KMS-11 (cell line): ENCODE results near the gene RAMACL.

Source experiments
- H2AFZ ChIP-seq: fragments of 200-600 bp; sonication (generic); 2 replicates; pipeline ENCODE4 v1.6.1; 2016; ENCODE audit warnings: antibody characterized with exemption, mixed run types, low read depth
- H3K27ac ChIP-seq: fragments of 200-600 bp; sonication (generic); 2 replicates; pipeline ENCODE4 v1.6.1; 2016; ENCODE audit warnings: mild to moderate bottlenecking, mixed run types
- H3K27me3 ChIP-seq: fragments of 200-600 bp; sonication (generic); 2 replicates; pipeline ENCODE4 v1.6.1; 2017; ENCODE audit warnings: mild to moderate bottlenecking, low read depth, mixed run types, moderate library complexity; ENCODE audit not compliant: insufficient read depth
- H3K36me3 ChIP-seq: fragments of 200-600 bp; sonication (generic); 2 replicates; pipeline ENCODE4 v1.6.1; 2017; ENCODE audit warnings: mild to moderate bottlenecking, mixed run types; ENCODE audit not compliant: insufficient read depth
- H3K4me1 ChIP-seq: fragments of 200-600 bp; sonication (generic); 2 replicates; pipeline ENCODE4 v1.6.1; 2016; ENCODE audit warnings: mild to moderate bottlenecking, low read depth, mixed run types; ENCODE audit not compliant: poor library complexity, severe bottlenecking
- H3K4me2 ChIP-seq: fragments of 200-600 bp; sonication (generic); 2 replicates; pipeline ENCODE4 v1.7.0; 2016; ENCODE audit warnings: mild to moderate bottlenecking, mixed run types
- H3K4me3 ChIP-seq: fragments of 200-600 bp; sonication (generic); IDR thresholded peaks from 2 replicates; pipeline ENCODE4 v1.6.1; 2017; ENCODE audit warnings: low read depth, low read length, mixed read lengths; ENCODE audit not compliant: insufficient read depth
- H3K79me2 ChIP-seq: fragments of 200-600 bp; sonication (generic); 2 replicates; pipeline ENCODE4 v1.6.1; 2016; ENCODE audit warnings: low read depth, mixed run types; ENCODE audit not compliant: insufficient read depth
- H3K9ac ChIP-seq: fragments of 200-600 bp; sonication (generic); 2 replicates; pipeline ENCODE4 v1.6.1; 2016; ENCODE audit warnings: mild to moderate bottlenecking, mixed run types
- H4K20me1 ChIP-seq: fragments of 200-600 bp; sonication (generic); 2 replicates; pipeline ENCODE4 v1.6.1; 2016; ENCODE audit warnings: mild to moderate bottlenecking, mixed run types; ENCODE audit not compliant: insufficient read depth
- TF ChIP-seq, protein P1 (sequence below): fragments of 200-600 bp; sonication (generic); conservative IDR thresholded peaks from 2 replicates; pipeline ENCODE4 v1.6.1; 2017; ENCODE audit warnings: low read depth, mild to moderate bottlenecking, antibody characterized with exemption, low read length, moderate library complexity, mixed read lengths

Gene RAMACL

DNA sequence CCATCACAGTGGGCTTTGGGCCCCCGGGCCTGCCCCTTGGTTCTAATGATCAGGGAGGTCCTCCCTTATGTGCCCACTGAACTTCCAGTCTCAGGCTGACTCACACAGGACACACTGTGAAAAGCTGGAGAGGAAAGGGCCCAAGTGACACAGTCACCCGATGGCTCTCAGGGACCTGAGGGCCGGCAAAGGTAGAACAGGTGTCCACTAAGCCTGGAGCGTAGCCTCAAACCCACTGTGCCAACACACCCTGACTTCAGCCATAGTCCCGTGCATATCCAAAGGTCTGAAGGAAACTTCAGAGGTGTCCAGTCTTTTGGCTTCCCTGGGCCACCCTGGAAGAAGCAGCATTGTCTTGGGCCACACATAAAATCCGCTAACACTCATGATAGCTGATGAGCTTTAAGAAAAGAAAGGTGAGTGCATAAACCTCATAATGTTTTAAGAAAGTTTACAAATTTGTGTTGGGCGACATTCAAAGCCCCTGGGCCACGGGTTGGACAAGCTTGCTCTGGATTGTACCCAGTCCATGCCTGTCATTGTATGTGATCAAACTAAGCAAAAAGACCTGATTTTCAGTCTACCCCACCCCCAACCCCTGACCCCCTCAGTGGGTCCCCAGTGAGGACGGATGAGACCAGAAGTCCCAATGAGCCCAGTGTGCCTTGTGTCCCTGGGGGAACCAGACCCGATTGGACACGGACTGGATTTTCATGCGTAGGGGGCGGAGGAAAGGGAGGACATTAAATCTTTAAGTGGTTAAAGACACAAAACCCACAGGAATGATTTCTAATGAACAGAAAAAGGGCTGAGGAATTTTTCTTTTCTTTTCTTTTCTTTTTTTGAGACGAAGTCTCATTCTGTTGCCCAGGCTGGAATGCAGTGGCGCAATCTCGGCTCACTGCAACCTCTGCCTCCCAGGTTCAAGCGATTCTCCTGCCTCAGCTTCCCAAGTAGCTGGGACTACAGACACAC lies 6.1 kb downstream of the RAMACL start:
- Histone ChIP-seq H3K4me2 (no peak overlapping the region), H3K9ac (no peak overlapping the region), H4K20me1 (no peaks in the 10 kb centered on the region), H3K27me3 (no peaks in the 10 kb centered on the region), H3K36me3 (no peaks in the 10 kb centered on the region), H3K4me1 (no peaks in the 10 kb centered on the region), H3K79me2 (no peaks in the 10 kb centered on the region), H3K4me3 (no peak overlapping the region), H3K27ac (no peak overlapping the region), H2AFZ (no peak overlapping the region)
- TF ChIP-seq, protein P1, sequence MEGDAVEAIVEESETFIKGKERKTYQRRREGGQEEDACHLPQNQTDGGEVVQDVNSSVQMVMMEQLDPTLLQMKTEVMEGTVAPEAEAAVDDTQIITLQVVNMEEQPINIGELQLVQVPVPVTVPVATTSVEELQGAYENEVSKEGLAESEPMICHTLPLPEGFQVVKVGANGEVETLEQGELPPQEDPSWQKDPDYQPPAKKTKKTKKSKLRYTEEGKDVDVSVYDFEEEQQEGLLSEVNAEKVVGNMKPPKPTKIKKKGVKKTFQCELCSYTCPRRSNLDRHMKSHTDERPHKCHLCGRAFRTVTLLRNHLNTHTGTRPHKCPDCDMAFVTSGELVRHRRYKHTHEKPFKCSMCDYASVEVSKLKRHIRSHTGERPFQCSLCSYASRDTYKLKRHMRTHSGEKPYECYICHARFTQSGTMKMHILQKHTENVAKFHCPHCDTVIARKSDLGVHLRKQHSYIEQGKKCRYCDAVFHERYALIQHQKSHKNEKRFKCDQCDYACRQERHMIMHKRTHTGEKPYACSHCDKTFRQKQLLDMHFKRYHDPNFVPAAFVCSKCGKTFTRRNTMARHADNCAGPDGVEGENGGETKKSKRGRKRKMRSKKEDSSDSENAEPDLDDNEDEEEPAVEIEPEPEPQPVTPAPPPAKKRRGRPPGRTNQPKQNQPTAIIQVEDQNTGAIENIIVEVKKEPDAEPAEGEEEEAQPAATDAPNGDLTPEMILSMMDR, result no peak

DNA sequence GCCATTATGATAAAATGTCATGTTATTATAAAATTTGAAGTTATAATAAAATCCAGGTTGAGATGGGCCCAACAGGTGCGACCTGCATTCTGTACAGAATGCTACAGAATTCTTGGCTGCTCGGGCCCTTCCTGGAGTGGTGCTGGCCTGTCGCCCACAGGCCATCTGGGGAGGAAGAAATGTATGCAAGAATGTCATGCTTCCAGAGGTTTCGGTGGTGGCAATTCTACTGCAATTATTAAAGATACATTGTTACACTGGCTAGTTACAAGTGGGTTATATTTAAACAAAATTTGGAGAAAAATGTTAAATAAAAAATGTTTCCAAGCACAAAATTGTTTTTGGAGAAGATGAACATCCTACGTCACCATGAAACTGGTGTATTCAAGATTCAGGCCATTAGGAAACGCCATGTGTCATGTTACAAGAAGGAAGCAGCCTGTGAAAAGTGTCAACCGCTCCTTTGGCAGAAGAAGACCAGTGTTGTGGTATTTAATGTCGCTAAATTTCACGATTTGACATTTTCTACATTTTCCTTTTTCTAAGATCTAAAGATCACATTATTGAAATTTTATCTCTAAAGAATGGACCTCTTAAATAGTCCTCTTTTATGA lies 7.1 kb downstream of the RAMACL start:
- Histone ChIP-seq H3K4me2 (no peak overlapping the region), H3K79me2 (no peaks in the 10 kb centered on the region), H2AFZ (no peak overlapping the region), H3K27me3 (no peaks in the 10 kb centered on the region), H3K4me1 (no peaks in the 10 kb centered on the region), H3K9ac (no peak overlapping the region), H3K36me3 (no peaks in the 10 kb centered on the region), H4K20me1 (no peaks in the 10 kb centered on the region), H3K4me3 (no peak overlapping the region), H3K27ac (no peak overlapping the region)
- TF ChIP-seq, protein P1, result no peak

DNA sequence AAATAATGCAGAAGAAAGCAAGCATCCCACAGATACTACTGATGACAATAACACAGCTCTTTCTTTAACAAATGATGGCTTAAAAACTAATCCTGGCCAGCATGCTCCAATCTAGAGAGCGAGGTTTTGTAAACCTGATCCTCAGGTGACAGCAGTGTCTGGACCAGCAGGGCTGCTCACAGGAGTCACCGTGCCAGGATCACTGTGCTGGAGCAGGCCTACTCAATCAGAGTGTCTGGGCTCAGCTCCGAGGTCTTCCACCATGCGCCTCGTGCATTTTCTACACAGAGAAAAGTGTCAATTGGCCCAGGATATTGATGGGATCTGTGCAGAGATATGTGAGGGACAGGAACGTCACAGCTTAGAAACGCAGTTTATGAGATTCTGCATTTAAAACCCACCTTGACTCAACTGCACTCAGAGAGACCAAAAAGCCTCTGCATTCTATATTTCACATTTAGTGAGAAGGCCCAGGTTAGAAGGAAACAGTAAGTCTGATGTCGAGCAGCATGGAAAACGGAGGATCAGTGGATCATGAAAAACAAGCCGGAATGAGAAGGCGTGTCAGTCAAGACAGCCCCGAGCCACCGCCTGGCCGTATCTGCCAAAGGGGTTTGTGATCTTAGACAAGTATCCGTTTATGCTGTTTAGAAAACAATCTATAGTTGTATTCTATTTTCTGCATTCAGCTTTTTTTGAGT lies 7.8 kb downstream of the RAMACL start:
- H3K79me2 ChIP-seq, result no peaks in the 10 kb centered on the region
- TF ChIP-seq, protein P1, result no peak

DNA sequence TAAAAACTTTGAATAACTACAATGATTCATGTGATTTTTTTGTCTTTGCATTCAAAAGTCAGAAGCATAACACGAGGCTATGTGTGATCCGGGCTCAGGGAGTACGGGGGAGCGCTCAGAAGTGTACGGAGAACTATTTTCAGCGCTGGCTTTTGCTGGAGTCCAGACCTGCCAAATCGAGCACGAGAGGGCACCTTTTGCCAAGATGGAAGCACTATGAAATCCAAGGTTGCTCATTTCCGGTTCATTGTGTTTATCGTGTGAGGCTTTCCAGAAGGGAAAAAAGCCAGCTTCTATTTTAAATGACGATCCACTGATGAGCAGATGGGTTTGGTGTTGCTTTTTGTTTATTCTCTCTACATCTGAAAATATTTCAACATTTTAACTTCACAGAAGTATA lies 11.3 kb downstream of the RAMACL start:
- H4K20me1 ChIP-seq, result no peaks in the 10 kb centered on the region
- no peaks in the 10 kb centered on the region for H3K27me3 ChIP-seq
- no peak overlapping the region for H3K9ac ChIP-seq
- H2AFZ ChIP-seq, result no peak overlapping the region
- H3K79me2 ChIP-seq, result no peaks in the 10 kb centered on the region
- TF ChIP-seq, protein P1, result no peak
- H3K36me3 ChIP-seq, result no peaks in the 10 kb centered on the region
- H3K27ac ChIP-seq, result no peak overlapping the region
- no peaks in the 10 kb centered on the region for H3K4me1 ChIP-seq
- H3K4me3 ChIP-seq, result no peak overlapping the region
- H3K4me2 ChIP-seq, result no peak overlapping the region

More for the DNA sequence above, 7.8 kb downstream of the RAMACL start:
- Histone ChIP-seq H3K27me3 (no peaks in the 10 kb centered on the region), H3K36me3 (no peaks in the 10 kb centered on the region), H3K9ac (no peak overlapping the region), H3K4me2 (no peak overlapping the region), H2AFZ (no peak overlapping the region), H4K20me1 (no peaks in the 10 kb centered on the region), H3K27ac (no peak overlapping the region), H3K4me3 (no peak overlapping the region), H3K4me1 (no peaks in the 10 kb centered on the region)
